AG08395 (cell line): Measurements from ENCODE around the gene SLC13A3.

Source experiments
- DNase-seq: peaks from one replicate; pipeline ENCODE4 v3.0.0; 2012; ENCODE audit warnings: mixed read lengths, low spot score

The SLC13A3 gene

GRCh38 chr20:46652699-46653098 lies 1.4 kb upstream of the SLC13A3 start:
- DNase-seq = no peak

- DNase-seq = no peak
Measured at GRCh38 chr20:46650575-46651090, 626 bp downstream of the SLC13A3 start.

GRCh38 chr20:46649965-46650542 lies 1.2 kb downstream of the SLC13A3 start:
- DNase-seq = no peak

- DNase-seq = no peak
Measured at GRCh38 chr20:46649650-46649949, 1.7 kb downstream of the SLC13A3 start.

- no peak for DNase-seq
Measured at GRCh38 chr20:46648903-46649649, 2.2 kb downstream of the SLC13A3 start.

GRCh38 chr20:46647469-46647868 lies 3.8 kb downstream of the SLC13A3 start:
- DNase-seq = no peak

GRCh38 chr20:46646659-46647380 lies 4.4 kb downstream of the SLC13A3 start:
- DNase-seq = no peak

GRCh38 chr20:46646122-46646521 lies 5.1 kb downstream of the SLC13A3 start:
- DNase-seq = no peak

GRCh38 chr20:46644733-46645132 lies 6.5 kb downstream of the SLC13A3 start:
- DNase-seq = no peak

GRCh38 chr20:46644160-46644559 lies 7.1 kb downstream of the SLC13A3 start:
- DNase-seq = no peak

GRCh38 chr20:46642969-46643343 lies 8.3 kb downstream of the SLC13A3 start:
- no peak for DNase-seq

GRCh38 chr20:46642265-46642968 lies 8.8 kb downstream of the SLC13A3 start:
- no peak for DNase-seq

- no peak for DNase-seq
Measured at GRCh38 chr20:46641424-46641823, 9.8 kb downstream of the SLC13A3 start.

- no peak for DNase-seq
Measured at GRCh38 chr20:46640536-46641311, 10.5 kb downstream of the SLC13A3 start.

GRCh38 chr20:46640044-46640443 lies 11.2 kb downstream of the SLC13A3 start:
- DNase-seq = no peak

- no peak for DNase-seq
Measured at GRCh38 chr20:46639587-46639986, 11.7 kb downstream of the SLC13A3 start.

- no peak for DNase-seq
Measured at GRCh38 chr20:46638898-46639274, 12.4 kb downstream of the SLC13A3 start.

- DNase-seq = no peak
Measured at GRCh38 chr20:46638134-46638897, 12.9 kb downstream of the SLC13A3 start.

GRCh38 chr20:46637427-46638133 lies 13.7 kb downstream of the SLC13A3 start:
- DNase-seq = no peak

- DNase-seq = no peak
Measured at GRCh38 chr20:46637020-46637419, 14.2 kb downstream of the SLC13A3 start.
